Measurements from ENCODE around the gene AQP12A.

DNA sequence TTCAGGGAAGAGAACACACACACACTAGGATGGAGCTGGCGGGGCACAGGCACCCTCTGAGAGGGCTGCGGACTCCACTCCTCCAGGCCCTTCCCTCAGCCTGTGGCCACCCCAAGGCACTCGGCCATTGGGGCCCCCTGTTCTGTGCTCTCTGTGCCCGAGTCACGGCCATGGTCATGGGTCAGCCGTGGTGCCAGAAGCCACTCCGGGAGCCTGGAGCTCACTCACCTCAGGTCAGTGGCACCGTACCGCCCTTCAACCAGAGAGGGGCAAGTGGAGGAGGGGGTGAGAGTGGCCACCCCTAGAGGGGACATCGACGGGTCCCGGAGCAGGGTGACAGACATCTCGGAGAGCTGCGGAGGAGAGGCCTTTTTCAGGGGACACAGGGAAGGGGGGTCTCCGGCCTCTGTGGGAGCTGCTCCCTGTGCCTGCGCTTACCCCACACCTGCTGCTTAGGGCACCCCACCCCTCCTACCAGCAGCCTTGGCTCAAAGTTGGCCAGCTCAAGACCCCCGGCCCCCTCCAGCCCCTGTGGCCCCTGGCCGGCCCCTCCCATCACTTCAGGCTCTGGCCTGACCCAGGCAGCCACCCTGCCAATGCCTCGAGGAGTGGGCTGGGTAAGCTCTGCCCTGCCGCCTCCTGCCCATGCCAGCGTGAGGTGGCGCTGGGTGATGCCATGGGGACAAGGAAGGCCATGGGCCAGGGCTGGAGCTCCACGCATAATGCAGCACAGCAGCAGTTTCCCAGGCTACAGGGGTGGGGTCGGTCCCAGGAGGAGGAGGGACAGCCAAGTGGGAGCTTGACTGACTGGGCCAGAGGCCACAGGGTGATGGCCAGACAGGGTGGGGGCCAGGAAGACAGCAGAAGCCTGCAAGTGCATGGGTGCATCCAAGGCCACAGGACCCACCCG, 29.3 kb downstream of the AQP12A start:
- TF ChIP-seq, protein P1, sequence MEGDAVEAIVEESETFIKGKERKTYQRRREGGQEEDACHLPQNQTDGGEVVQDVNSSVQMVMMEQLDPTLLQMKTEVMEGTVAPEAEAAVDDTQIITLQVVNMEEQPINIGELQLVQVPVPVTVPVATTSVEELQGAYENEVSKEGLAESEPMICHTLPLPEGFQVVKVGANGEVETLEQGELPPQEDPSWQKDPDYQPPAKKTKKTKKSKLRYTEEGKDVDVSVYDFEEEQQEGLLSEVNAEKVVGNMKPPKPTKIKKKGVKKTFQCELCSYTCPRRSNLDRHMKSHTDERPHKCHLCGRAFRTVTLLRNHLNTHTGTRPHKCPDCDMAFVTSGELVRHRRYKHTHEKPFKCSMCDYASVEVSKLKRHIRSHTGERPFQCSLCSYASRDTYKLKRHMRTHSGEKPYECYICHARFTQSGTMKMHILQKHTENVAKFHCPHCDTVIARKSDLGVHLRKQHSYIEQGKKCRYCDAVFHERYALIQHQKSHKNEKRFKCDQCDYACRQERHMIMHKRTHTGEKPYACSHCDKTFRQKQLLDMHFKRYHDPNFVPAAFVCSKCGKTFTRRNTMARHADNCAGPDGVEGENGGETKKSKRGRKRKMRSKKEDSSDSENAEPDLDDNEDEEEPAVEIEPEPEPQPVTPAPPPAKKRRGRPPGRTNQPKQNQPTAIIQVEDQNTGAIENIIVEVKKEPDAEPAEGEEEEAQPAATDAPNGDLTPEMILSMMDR (IDR thresholded peaks at IDR 0.05) = no peak
- TF ChIP-seq POLR2A (IDR thresholded peaks at IDR 0.05) = no peak
